Smooth muscle cell (in vitro differentiated cells): ENCODE results near the gene TMEM138. TPM values are rescaled to one million over a fixed set of nuclear protein-coding genes. Genes with fewer than 3 reads are reported as not detected.

Source experiments
- DNase-seq: peaks from one replicate; lab custom pipeline; 2025; ENCODE audit not compliant: unreplicated experiment; lab: John Stamatoyannopoulos, UW
- H2AFZ ChIP-seq: fragments of 200-600 bp; sonication (generic); 2 replicates; pipeline ENCODE4 v1.6.0; 2016; ENCODE audit warnings: antibody characterized with exemption, low read depth, mild to moderate bottlenecking
- H3F3A ChIP-seq: fragments of 200-600 bp; sonication (generic); 2 replicates; pipeline ENCODE4 v1.6.0; 2017; ENCODE audit warnings: antibody characterized with exemption, low read depth
- H3K27ac ChIP-seq: fragments of 200-600 bp; sonication (generic); 2 replicates; pipeline ENCODE4 v1.5.1; 2016; ENCODE audit warnings: low read depth, mild to moderate bottlenecking
- H3K27me3 ChIP-seq: fragments of 200-600 bp; sonication (generic); 2 replicates; pipeline ENCODE4 v1.6.1; 2016; ENCODE audit warnings: low read depth, mild to moderate bottlenecking
- H3K36me3 ChIP-seq: fragments of 200-600 bp; sonication (generic); 2 replicates; pipeline ENCODE4 v1.5.1; 2016; ENCODE audit warnings: low read depth
- H3K4me1 ChIP-seq: fragments of 200-600 bp; sonication (generic); 2 replicates; pipeline ENCODE4 v1.5.1; 2016; ENCODE audit warnings: low read depth
- H3K4me2 ChIP-seq: fragments of 200-600 bp; sonication (generic); 2 replicates; pipeline ENCODE4 v1.6.0; 2016; ENCODE audit warnings: mild to moderate bottlenecking
- H3K4me3 ChIP-seq: fragments of 200-600 bp; sonication (generic); 2 replicates; pipeline ENCODE4 v1.5.1; 2016; ENCODE audit warnings: mild to moderate bottlenecking
- H3K79me2 ChIP-seq: fragments of 200-600 bp; sonication (generic); 2 replicates; pipeline ENCODE4 v1.6.0; 2016; ENCODE audit warnings: low read depth, mild to moderate bottlenecking
- H3K9ac ChIP-seq: fragments of 200-600 bp; sonication (generic); 2 replicates; pipeline ENCODE4 v1.6.0; 2016; ENCODE audit warnings: low read depth
- H3K9me3 ChIP-seq: fragments of 200-600 bp; sonication (generic); replicated peaks from 2 replicates; pipeline ENCODE4 v1.5.1; 2016; ENCODE audit warnings: low read depth
- H4K20me1 ChIP-seq: fragments of 200-600 bp; sonication (generic); 2 replicates; pipeline ENCODE4 v1.6.0; 2016; ENCODE audit warnings: low read depth
- CTCF ChIP-seq: fragments of 200-600 bp; sonication (generic); IDR thresholded peaks from 2 replicates; pipeline ENCODE4 v1.5.1; 2017; ENCODE audit warnings: borderline replicate concordance, mild to moderate bottlenecking, antibody characterized with exemption; ENCODE audit not compliant: insufficient read depth, poor library complexity, severe bottlenecking
- whole genome bisulfite sequencing: methylation state at CpG from one replicate; pipeline ENCODE4 v1.1.7; 2016; ENCODE audit warnings: low lambda C conversion rate; 5-methylcytosine and 5-hydroxymethylcytosine counted together
- polyA plus RNA-seq: library from polyadenylated mRNA; unstranded; fragments of >200 nt; fragmentation: Nextera tagmentation; extraction: Ambion mirVana; gene quantifications from 2 replicates; pipeline ENCODE4 v1.2.1, GENCODE V29; 2016
- total RNA-seq: library from RNA; depleted of rRNA; stranded (reverse); fragments of >200 nt; gene quantifications from 2 replicates; pipeline ENCODE4 v1.2.3, GENCODE V29; 2014

Gene TMEM138
- total and polyA plus RNA-seq, 2 experiments from 2014 or later: 44.2 to 51.4 TPM

GRCh38 chr11:61413496-61413895, 51.3 kb downstream of the TMEM138 start:
- H3K9me3 ChIP-seq: no peaks in the 10 kb centered on the region
- no peaks in the 10 kb centered on the region for H3F3A ChIP-seq
- H3K79me2 ChIP-seq: peaks cover 29% of the 10 kb centered on the region
- no peaks in the 10 kb centered on the region for H3K4me1 ChIP-seq
- no peak overlapping the region for H3K9ac ChIP-seq
- 98% methylated on average over 3 of the region's 3 CpGs for WGBS
- H3K4me3 ChIP-seq: no peak overlapping the region
- DNase-seq: no peak
- H3K27ac ChIP-seq: no peak overlapping the region
- no peaks in the 10 kb centered on the region for H3K27me3 ChIP-seq
- H2AFZ ChIP-seq: no peak overlapping the region
- H3K36me3 ChIP-seq: peaks cover 59% of the 10 kb centered on the region
- peaks cover 38% of the 10 kb centered on the region for H4K20me1 ChIP-seq
- no peak for TF ChIP-seq CTCF
- no peak overlapping the region for H3K4me2 ChIP-seq

GRCh38 chr11:61414547-61414946, 52.4 kb downstream of the TMEM138 start:
- no peaks in the 10 kb centered on the region for H3F3A ChIP-seq
- H3K9ac ChIP-seq: no peak overlapping the region
- no peak overlapping the region for H2AFZ ChIP-seq
- 98% methylated on average over 2 of the region's 2 CpGs for WGBS
- no peak overlapping the region for H3K27ac ChIP-seq
- TF ChIP-seq CTCF: no peak
- no peaks in the 10 kb centered on the region for H3K9me3 ChIP-seq
- peaks cover 47% of the 10 kb centered on the region for H4K20me1 ChIP-seq
- DNase-seq: no peak
- no peak overlapping the region for H3K4me3 ChIP-seq
- no peak overlapping the region for H3K4me2 ChIP-seq
- peaks cover 60% of the 10 kb centered on the region for H3K36me3 ChIP-seq
- H3K79me2 ChIP-seq: peaks cover 26% of the 10 kb centered on the region
- no peaks in the 10 kb centered on the region for H3K4me1 ChIP-seq
- no peaks in the 10 kb centered on the region for H3K27me3 ChIP-seq

GRCh38 chr11:61415381-61415780, 53.2 kb downstream of the TMEM138 start:
- peaks cover 63% of the 10 kb centered on the region for H3K36me3 ChIP-seq
- no peaks in the 10 kb centered on the region for H3K27me3 ChIP-seq
- H3K4me2 ChIP-seq: no peak overlapping the region
- DNase-seq: no peak
- H3F3A ChIP-seq: no peaks in the 10 kb centered on the region
- H3K27ac ChIP-seq: no peak overlapping the region
- H3K79me2 ChIP-seq: peaks cover 31% of the 10 kb centered on the region
- no peak overlapping the region for H2AFZ ChIP-seq
- no peak for TF ChIP-seq CTCF
- no peak overlapping the region for H3K9ac ChIP-seq
- no peaks in the 10 kb centered on the region for H3K9me3 ChIP-seq
- 99% methylated on average over 6 of the region's 6 CpGs for WGBS
- no peaks in the 10 kb centered on the region for H3K4me1 ChIP-seq
- H4K20me1 ChIP-seq: peaks cover 51% of the 10 kb centered on the region
- no peak overlapping the region for H3K4me3 ChIP-seq

GRCh38 chr11:61416941-61417340, 54.8 kb downstream of the TMEM138 start:
- peaks cover 58% of the 10 kb centered on the region for H3K36me3 ChIP-seq
- H3F3A ChIP-seq: no peaks in the 10 kb centered on the region
- no peak overlapping the region for H3K4me2 ChIP-seq
- H2AFZ ChIP-seq: no peak overlapping the region
- no peaks in the 10 kb centered on the region for H3K4me1 ChIP-seq
- WGBS: 100% methylated on average over 3 of the region's 3 CpGs
- no peaks in the 10 kb centered on the region for H3K27me3 ChIP-seq
- DNase-seq: no peak
- H4K20me1 ChIP-seq: peaks cover 62% of the 10 kb centered on the region
- no peak overlapping the region for H3K4me3 ChIP-seq
- peaks cover 34% of the 10 kb centered on the region for H3K79me2 ChIP-seq
- H3K9me3 ChIP-seq: no peaks in the 10 kb centered on the region
- H3K27ac ChIP-seq: no peak overlapping the region
- no peak overlapping the region for H3K9ac ChIP-seq
- no peak for TF ChIP-seq CTCF
